Smooth muscle cell (in vitro differentiated cells): ENCODE measurements around the gene IGHMBP2. TPM values are rescaled to one million over a fixed set of nuclear protein-coding genes. Genes with fewer than 3 reads are reported as not detected.
A peak's percentile ranks its signal among the peaks of the same experiment; 100 is the strongest.

ENCODE experiments used
- DNase-seq: peaks from one replicate; lab custom pipeline; 2025; ENCODE audit not compliant: unreplicated experiment; lab: John Stamatoyannopoulos, UW
- H2AFZ ChIP-seq: fragments of 200-600 bp; sonication (generic); 2 replicates; pipeline ENCODE4 v1.6.0; 2016; ENCODE audit warnings: antibody characterized with exemption, low read depth, mild to moderate bottlenecking
- H3F3A ChIP-seq: fragments of 200-600 bp; sonication (generic); 2 replicates; pipeline ENCODE4 v1.6.0; 2017; ENCODE audit warnings: antibody characterized with exemption, low read depth
- H3K27ac ChIP-seq: fragments of 200-600 bp; sonication (generic); 2 replicates; pipeline ENCODE4 v1.5.1; 2016; ENCODE audit warnings: low read depth, mild to moderate bottlenecking
- H3K27me3 ChIP-seq: fragments of 200-600 bp; sonication (generic); 2 replicates; pipeline ENCODE4 v1.6.1; 2016; ENCODE audit warnings: low read depth, mild to moderate bottlenecking
- H3K36me3 ChIP-seq: fragments of 200-600 bp; sonication (generic); 2 replicates; pipeline ENCODE4 v1.5.1; 2016; ENCODE audit warnings: low read depth
- H3K4me1 ChIP-seq: fragments of 200-600 bp; sonication (generic); 2 replicates; pipeline ENCODE4 v1.5.1; 2016; ENCODE audit warnings: low read depth
- H3K4me2 ChIP-seq: fragments of 200-600 bp; sonication (generic); 2 replicates; pipeline ENCODE4 v1.6.0; 2016; ENCODE audit warnings: mild to moderate bottlenecking
- H3K4me3 ChIP-seq: fragments of 200-600 bp; sonication (generic); 2 replicates; pipeline ENCODE4 v1.5.1; 2016; ENCODE audit warnings: mild to moderate bottlenecking
- H3K79me2 ChIP-seq: fragments of 200-600 bp; sonication (generic); 2 replicates; pipeline ENCODE4 v1.6.0; 2016; ENCODE audit warnings: low read depth, mild to moderate bottlenecking
- H3K9ac ChIP-seq: fragments of 200-600 bp; sonication (generic); 2 replicates; pipeline ENCODE4 v1.6.0; 2016; ENCODE audit warnings: low read depth
- H3K9me3 ChIP-seq: fragments of 200-600 bp; sonication (generic); replicated peaks from 2 replicates; pipeline ENCODE4 v1.5.1; 2016; ENCODE audit warnings: low read depth
- H4K20me1 ChIP-seq: fragments of 200-600 bp; sonication (generic); 2 replicates; pipeline ENCODE4 v1.6.0; 2016; ENCODE audit warnings: low read depth
- CTCF ChIP-seq: fragments of 200-600 bp; sonication (generic); IDR thresholded peaks from 2 replicates; pipeline ENCODE4 v1.5.1; 2017; ENCODE audit warnings: borderline replicate concordance, mild to moderate bottlenecking, antibody characterized with exemption; ENCODE audit not compliant: insufficient read depth, poor library complexity, severe bottlenecking
- WGBS: methylation state at CpG from one replicate; pipeline ENCODE4 v1.1.7; 2016; ENCODE audit warnings: low lambda C conversion rate; 5-methylcytosine and 5-hydroxymethylcytosine counted together
- polyA plus RNA-seq: library from polyadenylated mRNA; unstranded; fragments of >200 nt; fragmentation: Nextera tagmentation; extraction: Ambion mirVana; gene quantifications from 2 replicates; pipeline ENCODE4 v1.2.1, GENCODE V29; 2016
- total RNA-seq: library from RNA; depleted of rRNA; stranded (reverse); fragments of >200 nt; gene quantifications from 2 replicates; pipeline ENCODE4 v1.2.3, GENCODE V29; 2014

IGHMBP2 gene
- total and polyA plus RNA-seq, 2 experiments from 2014 or later: 12.1 to 13.3 TPM

GRCh38 chr11:68954836-68955606, 51.3 kb downstream of the IGHMBP2 start:
- Histone ChIP-seq H3K27ac (no peak overlapping the region), H3K9me3 (no peaks in the 10 kb centered on the region), H2AFZ (no peak overlapping the region), H3F3A (no peaks in the 10 kb centered on the region), H3K9ac (no peak overlapping the region), H3K4me1 (no peaks in the 10 kb centered on the region), H3K4me2 (no peak overlapping the region), H3K36me3 (no peaks in the 10 kb centered on the region), H4K20me1 (no peaks in the 10 kb centered on the region), H3K79me2 (no peaks in the 10 kb centered on the region), H3K4me3 (no peak overlapping the region), H3K27me3 (no peaks in the 10 kb centered on the region)
- TF ChIP-seq CTCF: no peak
- WGBS: 60% methylated on average over 30 of the region's 30 CpGs
- no peak for DNase-seq

GRCh38 chr11:68955607-68955958, 51.9 kb downstream of the IGHMBP2 start:
- no peak for DNase-seq
- Histone ChIP-seq H3K4me3 (no peak overlapping the region), H3K4me2 (no peak overlapping the region), H3F3A (no peaks in the 10 kb centered on the region), H4K20me1 (no peaks in the 10 kb centered on the region), H3K79me2 (no peaks in the 10 kb centered on the region), H3K36me3 (no peaks in the 10 kb centered on the region), H3K27ac (no peak overlapping the region), H3K27me3 (no peaks in the 10 kb centered on the region), H3K4me1 (no peaks in the 10 kb centered on the region), H3K9ac (no peak overlapping the region), H2AFZ (no peak overlapping the region), H3K9me3 (no peaks in the 10 kb centered on the region)
- WGBS: 80% methylated on average over 4 of the region's 5 CpGs
- no peak for TF ChIP-seq CTCF

GRCh38 chr11:68956142-68956541, 52.5 kb downstream of the IGHMBP2 start:
- H3K9me3 ChIP-seq: no peaks in the 10 kb centered on the region
- no peaks in the 10 kb centered on the region for H3K79me2 ChIP-seq
- no peak overlapping the region for H3K4me3 ChIP-seq
- H3K27me3 ChIP-seq: no peaks in the 10 kb centered on the region
- no peak overlapping the region for H2AFZ ChIP-seq
- no peak overlapping the region for H3K4me2 ChIP-seq
- H3K27ac ChIP-seq: no peak overlapping the region
- H3K9ac ChIP-seq: no peak overlapping the region
- peak; percentile 23 for TF ChIP-seq CTCF
- no peaks in the 10 kb centered on the region for H3F3A ChIP-seq
- DNase-seq: no peak
- no peaks in the 10 kb centered on the region for H3K36me3 ChIP-seq
- no peaks in the 10 kb centered on the region for H4K20me1 ChIP-seq
- no peaks in the 10 kb centered on the region for H3K4me1 ChIP-seq
- WGBS: 43% methylated on average over 7 of the region's 12 CpGs
